ENCODE measurements around the gene SDR42E1. TPM values are rescaled to one million over a fixed set of nuclear protein-coding genes. Genes with fewer than 3 reads are reported as not detected.

The SDR42E1 gene
- total and polyA plus RNA-seq, 10 donors = 0.62 to 5.4 (median 2.9) TPM

- no peak for DNase-seq
- H3K27ac ChIP-seq = no peak overlapping the region
- no peak for TF ChIP-seq POLR2AphosphoS5 (IDR thresholded peaks at IDR 0.05)
- TF ChIP-seq CTCF (IDR thresholded peaks at IDR 0.05 in 8 of 11, conservative IDR thresholded peaks at IDR 0.05 in 3 of 11) = no peak
- no peak for TF ChIP-seq POLR2A (IDR thresholded peaks at IDR 0.05)
- H3K4me3 ChIP-seq = no peak overlapping the region
- peaks cover 0 to 76% (median 8%) of the 10 kb centered on the region in 7 donors for H3K27me3 ChIP-seq (replicated peaks in 1 of 7)
- no peaks in the 10 kb centered on the region for H3K4me1 ChIP-seq
- intact Hi-C loops (cut with DNase I; ENCODE audit: low total_unique reads) = no loop called here
- H3K9me3 ChIP-seq = no peaks in the 10 kb centered on the region
- 82 to 85% (median 84%) methylated on average over 7 of the region's 7 CpGs for WGBS, 5 donors
- no peaks in the 10 kb centered on the region for H3K36me3 ChIP-seq
These were observed 11.9 kb upstream of the SDR42E1 start for GRCh38 chr16:82023206-82023605.

- no peak for DNase-seq
- no peak overlapping the region for H3K27ac ChIP-seq
- TF ChIP-seq POLR2AphosphoS5 (IDR thresholded peaks at IDR 0.05) (no peak), POLR2A (IDR thresholded peaks at IDR 0.05) (no peak), CTCF (IDR thresholded peaks at IDR 0.05 in 8 of 11, conservative IDR thresholded peaks at IDR 0.05 in 3 of 11) (no peak)
- H3K4me1 ChIP-seq = no peaks in the 10 kb centered on the region
- H3K4me3 ChIP-seq = no peak overlapping the region
- intact Hi-C loops (cut with DNase I; ENCODE audit: low total_unique reads) = no loop called here
- H3K9me3 ChIP-seq = peaks cover 3 to 6% (median 5%) of the 10 kb centered on the region in 8 donors
- H3K36me3 ChIP-seq = no peaks in the 10 kb centered on the region
- WGBS, 5 donors = 78 to 90% (median 86%) methylated on average over 5 of the region's 5 CpGs
- peaks cover 0 to 80% (median 3%) of the 10 kb centered on the region in 7 donors for H3K27me3 ChIP-seq (replicated peaks in 1 of 7)
These were observed 8.8 kb upstream of the SDR42E1 start for GRCh38 chr16:82020051-82020450.

DNA sequence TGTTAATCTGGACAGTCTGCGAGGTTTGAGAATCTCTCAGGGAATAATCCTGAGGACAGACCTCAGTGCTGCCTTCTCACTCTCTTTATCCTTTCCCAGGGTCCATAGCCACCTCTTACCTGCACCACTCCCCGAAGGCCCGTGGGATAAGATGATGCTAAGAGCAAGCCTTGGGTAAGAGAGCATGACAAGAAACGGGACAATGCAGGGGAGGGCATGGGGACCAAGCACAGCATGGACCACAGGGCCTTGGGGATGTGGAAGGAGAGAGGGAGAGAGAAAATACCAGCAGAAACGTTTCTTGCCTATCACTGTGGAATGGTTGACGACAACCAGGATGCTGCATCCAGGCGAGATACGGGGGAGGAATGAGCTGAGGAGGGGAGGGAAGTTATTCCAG is 8.3 kb upstream of the SDR42E1 start:
- no peak overlapping the region for H3K4me3 ChIP-seq
- DNase-seq = no peak
- no peak overlapping the region for H3K27ac ChIP-seq
- H3K36me3 ChIP-seq = no peaks in the 10 kb centered on the region
- WGBS, 5 donors = 56 to 64% (median 63%) methylated on average over 8 of the region's 8 CpGs
- TF ChIP-seq POLR2A (IDR thresholded peaks at IDR 0.05) (no peak), POLR2AphosphoS5 (IDR thresholded peaks at IDR 0.05) (no peak), CTCF (IDR thresholded peaks at IDR 0.05 in 8 of 11, conservative IDR thresholded peaks at IDR 0.05 in 3 of 11) (no peak)
- H3K9me3 ChIP-seq = peaks cover 3 to 12% (median 9%) of the 10 kb centered on the region in 8 donors
- H3K27me3 ChIP-seq (replicated peaks in 1 of 7) = peaks cover 0 to 80% (median 6%) of the 10 kb centered on the region in 7 donors
- no peaks in the 10 kb centered on the region for H3K4me1 ChIP-seq
- intact Hi-C loops (cut with DNase I; ENCODE audit: low total_unique reads) = no loop called here

DNA sequence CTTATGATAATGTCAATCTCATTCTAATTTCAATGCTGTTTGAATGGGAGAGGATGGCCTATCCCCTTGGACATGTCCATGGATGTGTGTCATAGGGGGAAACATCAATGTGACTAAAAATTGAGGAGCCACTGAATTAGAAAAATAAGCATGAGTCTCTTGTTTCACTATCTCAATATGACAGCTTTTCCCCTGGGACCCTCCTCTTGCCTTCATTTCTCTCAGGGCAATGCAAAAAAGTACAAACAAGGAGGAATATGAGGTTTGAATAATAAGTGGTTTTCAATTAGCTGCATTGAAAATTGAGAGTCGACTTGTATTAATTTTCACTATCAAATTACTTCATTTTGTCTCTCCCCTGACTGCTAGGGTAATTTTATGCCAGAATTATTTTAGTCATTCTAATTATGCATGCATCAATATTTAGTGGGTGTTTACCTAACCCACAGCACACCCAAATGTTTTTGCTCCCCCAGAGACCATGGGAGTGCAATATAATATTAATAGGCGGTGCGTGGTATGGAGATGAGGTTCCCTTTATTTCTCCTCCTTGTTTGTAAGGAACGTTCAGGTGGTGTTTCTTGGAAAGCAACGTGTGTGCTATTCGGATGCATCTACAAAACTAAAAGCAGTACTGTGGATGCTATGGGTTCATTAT is 6.8 kb upstream of the SDR42E1 start:
- intact Hi-C loops (cut with DNase I; ENCODE audit: low total_unique reads) = no loop called here
- no peak for TF ChIP-seq CTCF (IDR thresholded peaks at IDR 0.05 in 8 of 11, conservative IDR thresholded peaks at IDR 0.05 in 3 of 11)
- no peak for TF ChIP-seq POLR2AphosphoS5 (IDR thresholded peaks at IDR 0.05)
- TF ChIP-seq POLR2A (IDR thresholded peaks at IDR 0.05) = no peak
- H3K4me1 ChIP-seq = no peaks in the 10 kb centered on the region
- H3K36me3 ChIP-seq = no peaks in the 10 kb centered on the region
- H3K4me3 ChIP-seq = no peak overlapping the region
- 70 to 91% (median 79%) methylated on average over 6 of the region's 6 CpGs for WGBS, 5 donors
- no peak for DNase-seq
- peaks cover 3 to 15% (median 9%) of the 10 kb centered on the region in 8 donors for H3K9me3 ChIP-seq
- no peak overlapping the region for H3K27ac ChIP-seq
- H3K27me3 ChIP-seq (replicated peaks in 1 of 7) = peaks cover 0 to 77% (median 6%) of the 10 kb centered on the region in 7 donors

All from spleen (tissue), 11 donors.